Germinal center (tissue), 1 donor: Measurements from ENCODE around the gene ZNF831.

ENCODE experiments used
- DNase-seq: peaks from one replicate; pipeline ENCODE4 v3.0.0; 2012; ENCODE audit warnings: mixed read lengths, low spot score

The ZNF831 gene

DNA sequence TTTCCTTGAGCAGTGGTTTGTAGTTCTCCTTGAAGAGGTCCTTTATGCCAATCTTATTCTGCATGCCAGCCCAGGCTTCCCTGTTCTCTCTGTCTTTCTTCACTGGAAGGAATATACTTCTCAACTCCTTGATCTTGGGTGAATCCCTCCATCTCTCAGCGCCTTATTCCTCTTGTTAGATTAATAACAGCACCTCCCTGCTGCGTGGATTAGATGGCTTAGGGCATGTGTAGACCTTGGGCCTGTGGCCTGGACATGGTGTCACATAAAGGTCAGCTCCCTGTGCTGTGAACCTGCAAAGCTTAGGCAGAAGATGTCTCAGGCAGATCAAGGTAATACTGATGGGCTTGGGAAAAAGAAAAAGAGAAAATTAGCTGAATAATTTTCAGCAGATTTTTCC is 18.3 kb downstream of the ZNF831 start:
- no peak for DNase-seq

DNA sequence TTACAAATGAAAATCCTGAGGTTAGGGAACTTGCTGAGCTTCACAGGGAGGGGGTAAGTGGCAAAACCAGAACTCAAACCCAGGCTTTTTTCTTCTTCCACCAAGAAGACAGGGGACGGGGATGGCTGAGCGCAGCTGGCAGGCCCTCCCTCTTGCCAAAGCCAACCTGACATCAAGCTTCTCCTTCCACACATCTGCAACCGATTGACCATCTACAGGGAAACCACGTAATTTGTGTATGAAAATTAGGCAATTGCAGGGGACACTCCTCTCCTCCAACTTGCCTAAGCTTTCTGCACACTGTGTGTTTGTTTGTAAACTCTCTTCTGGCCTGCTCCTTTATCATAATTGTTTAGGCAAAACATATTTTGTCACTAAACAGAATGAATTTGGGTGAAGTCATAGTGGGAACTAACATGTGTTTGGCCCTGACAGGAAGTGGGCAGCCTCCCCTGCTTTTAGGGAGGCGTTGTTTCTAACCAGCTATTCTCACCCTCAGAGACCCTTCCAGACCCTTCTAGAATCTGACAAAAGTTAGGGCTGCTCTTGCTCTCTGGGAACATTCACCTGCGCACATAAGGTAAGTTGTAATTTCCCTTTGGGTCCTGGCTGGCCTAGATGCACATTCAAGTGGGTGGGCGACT is 18.9 kb downstream of the ZNF831 start:
- peak; percentile 71 for DNase-seq

DNA sequence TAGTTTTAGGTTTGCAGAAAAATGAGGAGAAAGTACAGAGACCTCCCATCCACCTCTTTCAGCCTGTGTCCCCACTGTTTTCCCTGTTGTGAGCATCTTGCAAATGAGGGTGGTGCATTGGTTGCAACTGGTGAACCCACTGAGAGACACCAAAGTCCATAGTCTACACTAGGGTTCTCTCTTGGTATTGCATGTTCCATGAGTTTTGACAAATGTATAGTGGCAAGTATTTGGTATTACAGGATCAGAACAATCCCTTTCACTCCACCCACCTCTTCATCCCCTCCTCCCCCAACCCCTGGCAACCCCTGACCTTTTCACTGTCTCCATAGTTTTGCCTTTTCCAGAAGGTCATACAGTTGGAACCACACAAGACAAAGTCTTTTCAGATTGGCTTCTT is 20.1 kb downstream of the ZNF831 start:
- DNase-seq: no peak

DNA sequence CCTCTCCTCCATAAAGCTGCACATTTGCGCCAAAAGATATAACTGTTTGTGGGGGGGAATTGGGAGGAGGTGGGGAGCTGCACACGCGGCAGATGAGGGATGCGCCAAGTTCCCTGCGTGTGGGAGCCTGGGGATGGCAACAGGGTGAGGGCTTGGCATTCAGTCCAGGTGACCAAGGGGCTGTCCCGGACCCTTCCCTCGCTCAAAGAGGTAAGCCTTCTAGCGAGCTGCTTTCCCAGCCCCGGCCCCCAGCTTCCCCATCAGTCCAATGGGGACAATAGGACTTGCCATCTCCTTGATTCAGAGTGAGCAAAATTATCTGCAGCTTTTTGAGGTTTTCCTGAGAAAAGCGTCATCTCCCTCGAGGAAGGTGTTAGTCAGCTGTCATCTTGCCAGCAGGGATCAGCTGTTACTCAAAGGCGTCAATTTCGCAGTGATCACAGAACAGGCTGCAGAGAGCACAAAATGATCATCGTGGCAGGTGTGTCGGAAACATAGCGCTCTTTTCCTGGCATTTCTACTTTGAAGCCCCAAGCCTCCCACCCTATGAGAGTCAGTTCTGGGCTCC is 21.3 kb downstream of the ZNF831 start:
- no peak for DNase-seq

DNA sequence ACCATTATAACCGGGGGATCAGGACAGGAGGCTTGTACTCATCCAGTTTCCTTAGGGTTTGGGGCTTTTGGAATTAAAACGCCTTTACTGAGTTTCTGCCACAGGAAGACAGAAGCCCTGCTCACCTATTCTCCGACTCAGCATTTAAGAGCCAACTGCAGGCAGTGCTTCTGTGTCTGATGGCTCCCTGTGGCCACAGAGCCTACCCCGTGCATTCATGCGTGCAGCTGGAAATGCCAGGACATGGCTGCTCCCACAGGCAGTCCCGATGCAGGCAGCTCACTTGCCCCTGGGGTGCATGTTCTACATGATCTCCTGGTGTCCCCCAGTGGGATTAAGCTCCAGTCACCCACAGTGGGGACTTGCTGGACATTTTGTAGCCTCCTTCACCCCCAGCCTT is 22.2 kb downstream of the ZNF831 start:
- no peak for DNase-seq

DNA sequence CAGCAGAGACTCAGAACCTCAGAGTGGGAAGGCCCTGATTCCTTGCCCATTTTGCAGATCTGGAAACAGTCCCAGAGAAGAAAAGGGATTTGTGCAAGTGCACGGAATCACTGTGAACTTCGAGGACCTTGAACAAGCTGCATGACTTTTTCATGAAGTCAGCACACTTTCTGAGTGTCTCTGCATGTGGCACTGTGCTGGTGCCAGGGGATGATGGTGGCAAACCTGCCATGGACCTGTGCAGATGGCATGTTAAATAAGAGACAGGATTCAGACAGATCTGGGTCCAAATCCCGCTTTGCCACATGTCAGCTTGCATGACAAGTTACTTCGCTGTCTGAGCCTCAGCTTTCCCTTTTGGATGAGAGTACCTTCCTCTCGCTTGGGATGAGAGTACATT is 26.8 kb downstream of the ZNF831 start:
- no peak for DNase-seq

DNA sequence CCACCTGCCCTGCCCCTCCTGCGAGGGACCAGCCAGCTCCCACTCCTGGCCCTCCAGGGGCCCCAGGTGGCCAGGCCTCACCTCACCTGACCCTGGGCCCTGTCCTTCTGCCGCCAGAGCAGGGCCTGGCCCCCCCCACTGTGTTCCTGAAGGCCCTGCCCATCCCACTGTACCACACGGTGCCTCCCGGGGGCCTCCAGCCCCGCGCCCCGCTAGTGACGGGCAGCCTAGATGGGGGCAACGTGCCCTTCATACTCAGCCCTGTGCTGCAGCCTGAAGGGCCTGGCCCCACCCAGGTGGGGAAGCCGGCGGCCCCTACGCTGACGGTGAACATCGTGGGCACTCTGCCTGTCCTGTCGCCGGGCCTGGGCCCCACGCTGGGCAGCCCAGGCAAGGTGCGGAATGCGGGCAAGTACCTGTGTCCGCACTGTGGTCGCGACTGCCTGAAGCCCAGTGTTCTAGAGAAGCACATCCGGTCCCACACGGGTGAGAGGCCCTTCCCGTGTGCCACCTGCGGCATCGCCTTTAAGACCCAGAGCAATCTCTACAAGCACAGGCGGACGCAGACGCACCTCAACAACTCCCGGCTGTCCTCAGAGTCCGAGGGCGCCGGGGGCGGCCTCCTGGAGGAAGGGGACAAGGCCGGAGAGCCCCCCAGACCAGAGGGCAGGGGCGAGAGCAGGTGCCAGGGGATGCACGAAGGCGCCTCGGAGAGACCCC is 27.6 kb downstream of the ZNF831 start:
- no peak for DNase-seq

DNA sequence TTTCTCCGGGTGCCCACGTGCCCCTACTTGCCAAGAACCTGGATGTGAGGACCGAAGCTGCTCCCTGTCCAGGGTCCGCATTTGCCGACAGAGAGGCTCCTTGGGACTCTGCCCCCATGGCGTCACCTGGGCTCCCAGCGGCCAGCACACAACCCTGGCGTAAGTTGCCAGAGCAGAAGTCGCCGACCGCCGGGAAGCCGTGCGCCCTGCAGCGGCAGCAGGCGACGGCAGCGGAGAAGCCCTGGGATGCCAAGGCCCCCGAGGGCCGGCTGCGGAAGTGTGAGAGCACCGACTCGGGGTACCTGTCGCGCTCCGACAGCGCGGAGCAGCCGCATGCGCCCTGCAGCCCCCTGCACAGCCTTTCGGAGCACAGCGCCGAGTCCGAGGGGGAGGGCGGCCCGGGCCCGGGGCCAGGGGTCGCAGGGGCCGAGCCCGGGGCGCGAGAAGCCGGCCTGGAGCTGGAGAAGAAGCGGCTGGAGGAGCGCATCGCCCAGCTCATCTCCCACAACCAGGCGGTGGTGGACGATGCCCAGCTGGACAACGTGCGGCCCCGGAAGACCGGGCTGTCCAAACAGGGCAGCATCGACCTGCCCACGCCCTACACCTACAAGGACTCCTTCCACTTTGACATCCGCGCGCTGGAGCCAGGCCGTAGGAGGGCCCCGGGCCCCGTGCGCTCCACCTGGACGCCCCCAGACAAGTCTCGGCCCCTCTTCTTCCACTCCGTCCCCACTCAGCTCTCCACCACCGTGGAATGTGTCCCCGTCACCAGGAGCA is 28.3 kb downstream of the ZNF831 start:
- DNase-seq: no peak

DNA sequence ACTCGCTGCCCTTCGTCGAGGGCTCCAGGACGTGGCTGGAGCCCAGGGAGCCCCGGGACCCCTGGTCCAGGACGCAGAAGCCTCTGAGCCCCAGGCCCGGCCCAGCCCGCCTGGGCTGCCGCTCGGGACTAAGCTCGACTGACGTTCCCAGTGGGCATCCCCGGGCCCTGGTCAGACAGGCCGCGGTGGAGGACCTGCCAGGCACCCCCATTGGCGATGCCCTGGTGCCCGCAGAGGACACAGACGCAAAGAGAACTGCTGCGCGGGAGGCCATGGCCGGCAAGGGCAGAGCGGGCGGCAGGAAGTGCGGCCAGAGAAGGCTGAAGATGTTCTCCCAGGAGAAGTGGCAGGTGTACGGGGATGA is 28.9 kb downstream of the ZNF831 start:
- no peak for DNase-seq

DNA sequence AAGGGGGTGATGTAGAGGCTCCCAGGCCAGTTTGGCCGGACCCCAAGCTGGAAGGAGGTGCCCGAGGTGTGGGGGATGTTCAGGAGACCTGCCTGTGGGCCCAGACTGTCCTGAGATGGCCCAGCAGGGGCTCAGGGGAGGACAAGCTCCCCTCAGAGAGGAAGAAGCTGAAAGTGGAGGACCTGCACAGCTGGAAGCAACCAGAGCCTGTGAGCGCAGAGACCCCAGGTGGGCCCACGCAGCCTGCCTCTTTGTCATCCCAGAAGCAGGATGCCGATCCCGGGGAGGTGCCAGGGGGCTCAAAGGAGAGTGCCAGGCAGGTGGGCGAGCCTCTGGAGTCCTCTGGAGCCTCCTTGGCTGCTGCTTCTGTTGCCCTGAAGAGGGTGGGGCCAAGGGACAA is 29.7 kb downstream of the ZNF831 start:
- no peak for DNase-seq

DNA sequence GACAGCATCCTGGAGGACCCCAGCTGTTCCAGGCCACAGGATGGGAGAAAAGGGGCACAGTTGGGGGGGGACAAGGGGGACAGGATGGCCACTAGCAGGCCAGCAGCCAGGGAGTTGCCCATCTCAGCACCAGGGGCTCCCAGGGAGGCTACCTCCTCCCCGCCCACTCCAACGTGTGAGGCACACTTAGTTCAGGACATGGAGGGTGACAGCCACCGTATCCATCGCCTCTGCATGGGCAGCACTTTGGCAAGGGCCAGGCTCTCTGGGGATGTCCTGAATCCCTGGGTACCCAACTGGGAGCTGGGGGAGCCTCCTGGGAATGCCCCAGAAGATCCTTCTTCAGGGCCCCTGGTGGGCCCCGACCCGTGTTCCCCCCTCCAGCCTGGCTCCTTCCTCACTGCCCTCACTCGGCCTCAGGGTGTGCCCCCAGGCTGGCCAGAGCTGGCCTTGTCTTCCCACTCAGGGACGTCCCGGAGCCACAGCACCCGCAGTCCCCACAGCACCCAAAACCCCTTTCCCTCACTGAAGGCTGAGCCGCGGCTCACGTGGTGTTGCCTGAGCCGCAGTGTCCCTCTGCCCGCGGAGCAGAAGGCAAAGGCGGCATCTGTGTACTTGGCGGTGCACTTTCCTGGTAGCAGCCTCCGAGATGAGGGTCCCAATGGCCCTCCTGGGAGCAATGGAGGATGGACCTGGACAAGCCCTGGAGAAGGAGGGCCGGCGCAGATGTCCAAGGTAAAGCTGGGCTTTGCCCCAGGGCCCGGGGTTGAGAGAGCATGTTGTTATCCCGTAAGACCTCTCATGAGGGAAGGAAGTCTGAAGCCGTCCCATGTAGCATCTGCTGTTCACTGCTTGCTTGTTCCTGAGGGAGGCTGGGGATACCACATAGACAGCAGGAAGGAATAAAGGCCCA is 30.7 kb downstream of the ZNF831 start:
- DNase-seq: no peak

DNA sequence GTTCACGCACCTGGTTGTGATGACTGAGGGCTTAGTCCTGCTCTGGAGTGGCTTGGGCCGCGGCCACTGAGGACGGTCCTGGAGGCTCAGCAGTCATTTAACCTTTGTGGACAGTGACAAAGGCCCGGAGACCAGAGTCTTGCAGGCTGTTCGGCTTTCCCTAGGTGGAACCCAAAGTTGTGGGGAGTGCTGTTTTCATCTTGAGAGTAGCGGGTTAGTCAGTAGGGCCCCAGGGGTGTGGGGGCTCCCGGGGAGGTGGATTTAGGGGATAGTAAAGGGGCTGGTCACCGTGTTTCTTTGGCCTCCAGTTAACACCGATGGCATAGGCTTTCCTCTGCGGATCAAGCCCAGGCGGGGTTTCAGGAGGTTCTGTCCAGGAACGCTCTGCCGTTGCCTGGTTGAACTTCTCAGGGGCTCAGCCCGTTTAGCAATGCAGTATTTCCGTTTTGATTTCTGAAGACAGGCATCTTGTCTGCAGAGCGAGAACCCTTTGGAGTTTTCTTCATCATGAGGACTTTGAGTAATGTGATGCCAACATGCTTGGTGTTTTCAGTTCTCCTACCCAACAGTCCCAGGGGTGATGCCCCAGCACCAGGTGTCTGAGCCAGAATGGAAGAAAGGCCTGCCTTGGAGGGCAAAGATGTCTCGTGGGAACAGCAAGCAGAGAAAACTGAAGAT is 31.8 kb downstream of the ZNF831 start:
- no peak for DNase-seq

DNA sequence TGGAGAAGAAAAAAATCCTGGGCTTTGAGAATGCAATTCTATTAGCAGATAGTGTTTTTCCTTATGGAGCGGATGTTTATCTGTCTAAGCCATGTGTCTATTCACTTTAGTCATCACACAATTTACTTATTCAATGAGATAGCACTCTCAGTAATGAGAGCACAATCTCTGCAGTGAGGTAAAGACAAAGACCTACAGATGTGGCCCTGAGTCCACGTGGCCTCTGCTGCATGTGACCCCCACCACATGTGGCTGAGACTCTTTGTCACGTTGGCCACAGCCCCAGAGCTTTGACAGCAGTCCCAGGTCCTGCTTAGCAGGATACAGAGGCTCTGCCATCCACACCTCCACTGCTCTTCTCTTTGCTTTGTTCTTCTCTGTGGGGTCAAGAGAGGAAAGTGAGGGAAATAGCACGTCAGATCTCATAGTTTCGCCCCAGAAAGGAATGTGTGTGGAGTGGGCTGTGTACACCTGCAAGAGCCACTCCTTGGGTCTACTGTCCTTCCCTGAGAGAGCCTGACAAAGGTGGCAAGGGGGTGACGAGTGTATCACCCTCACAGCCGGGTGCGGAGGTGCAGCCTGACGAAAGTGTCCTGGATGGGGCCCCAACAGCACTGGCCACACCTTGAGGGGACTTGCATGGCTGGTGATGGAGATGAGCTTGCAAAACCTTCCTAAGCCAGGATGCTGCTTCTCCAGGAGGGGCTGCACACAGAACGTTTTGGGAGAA is 40.7 kb downstream of the ZNF831 start:
- DNase-seq: no peak

DNA sequence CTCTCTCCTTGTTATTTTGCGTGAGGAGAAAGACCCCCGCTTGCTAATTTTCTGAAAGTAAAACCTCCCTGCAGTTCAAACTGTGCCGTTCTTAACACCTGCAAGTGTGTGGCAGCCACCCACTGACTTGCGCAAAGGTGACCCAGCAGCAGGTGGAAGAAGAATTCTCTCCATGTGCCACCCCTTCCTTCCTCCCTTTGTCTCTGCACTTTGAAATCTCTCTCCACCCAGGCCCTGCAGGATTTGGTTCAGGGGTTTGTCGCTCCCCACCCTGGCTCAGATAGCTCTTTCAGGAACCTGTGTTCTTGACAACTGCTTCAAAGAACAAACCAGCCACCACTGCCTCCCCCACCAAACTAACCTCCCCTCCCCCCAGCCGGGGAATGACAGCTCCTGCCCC is 41.4 kb downstream of the ZNF831 start:
- DNase-seq: no peak

DNA sequence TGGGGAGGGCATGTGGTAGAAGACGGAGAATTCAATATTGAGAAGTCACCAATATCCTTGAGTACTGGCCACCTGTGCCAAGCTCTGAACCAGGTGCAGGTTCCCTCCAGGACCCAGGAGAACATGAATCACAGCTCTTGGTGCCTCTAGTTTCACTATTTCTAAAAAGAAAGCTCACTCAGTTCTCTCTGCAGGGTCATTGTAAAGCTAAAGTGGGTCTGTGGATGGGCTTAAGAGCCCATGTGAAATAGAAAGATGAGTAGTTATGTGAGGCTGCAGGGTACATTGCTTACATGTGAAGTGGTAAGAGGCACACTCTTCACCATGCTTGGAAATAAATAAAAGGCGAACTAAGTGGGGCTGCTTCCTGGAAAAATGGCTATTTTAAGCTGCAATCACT is 43.6 kb downstream of the ZNF831 start:
- no peak for DNase-seq

DNA sequence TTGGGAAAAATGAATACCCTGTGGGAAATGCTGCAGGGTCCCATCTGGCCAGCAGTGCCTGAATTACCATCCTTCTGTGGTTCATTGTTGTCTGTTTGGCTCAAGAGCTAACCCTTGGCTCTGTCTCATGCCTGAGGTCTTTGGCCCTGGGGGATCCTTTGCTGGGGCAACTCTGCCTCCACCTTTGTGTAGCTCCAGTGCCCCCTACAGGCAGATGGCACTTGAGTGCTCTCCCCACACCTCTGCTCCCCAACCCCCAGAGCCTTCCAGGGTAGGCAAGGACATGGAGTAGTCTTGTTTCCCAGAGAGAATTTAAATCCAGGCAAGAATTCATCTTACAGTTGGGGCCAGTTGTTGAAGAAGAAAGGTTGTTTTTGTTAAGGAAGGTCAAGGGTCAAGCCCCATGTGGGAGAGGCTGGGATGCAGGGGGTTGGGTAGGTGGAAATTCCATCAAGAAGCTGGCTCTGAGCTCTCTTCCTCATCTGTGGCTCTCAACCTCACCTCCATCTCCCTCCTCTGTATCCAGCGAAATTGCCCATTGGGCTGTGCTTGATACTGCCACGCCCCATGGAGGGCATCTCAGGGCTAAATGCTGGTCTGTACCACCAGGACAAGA is 44.2 kb downstream of the ZNF831 start:
- peak; percentile 87 for DNase-seq

DNA sequence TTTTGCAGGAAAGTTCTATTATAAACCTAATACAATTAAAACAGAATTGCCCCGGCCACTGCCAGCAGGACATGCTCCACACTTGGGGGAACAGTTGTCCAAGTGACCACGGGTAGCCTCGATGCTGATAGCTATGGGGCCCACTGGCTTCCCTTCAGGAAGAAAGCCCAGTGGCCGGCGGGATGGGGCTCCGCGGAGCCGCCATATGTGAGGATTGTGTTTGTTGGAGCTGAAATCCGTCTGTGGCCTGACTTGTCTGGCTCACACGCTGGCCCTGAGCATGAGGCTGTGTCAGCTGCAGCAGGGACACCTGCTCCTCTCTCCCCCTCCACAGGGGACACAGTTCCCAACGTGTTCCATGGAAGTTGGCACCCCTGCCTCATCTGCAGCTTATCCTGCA is 46.6 kb downstream of the ZNF831 start:
- DNase-seq: no peak

DNA sequence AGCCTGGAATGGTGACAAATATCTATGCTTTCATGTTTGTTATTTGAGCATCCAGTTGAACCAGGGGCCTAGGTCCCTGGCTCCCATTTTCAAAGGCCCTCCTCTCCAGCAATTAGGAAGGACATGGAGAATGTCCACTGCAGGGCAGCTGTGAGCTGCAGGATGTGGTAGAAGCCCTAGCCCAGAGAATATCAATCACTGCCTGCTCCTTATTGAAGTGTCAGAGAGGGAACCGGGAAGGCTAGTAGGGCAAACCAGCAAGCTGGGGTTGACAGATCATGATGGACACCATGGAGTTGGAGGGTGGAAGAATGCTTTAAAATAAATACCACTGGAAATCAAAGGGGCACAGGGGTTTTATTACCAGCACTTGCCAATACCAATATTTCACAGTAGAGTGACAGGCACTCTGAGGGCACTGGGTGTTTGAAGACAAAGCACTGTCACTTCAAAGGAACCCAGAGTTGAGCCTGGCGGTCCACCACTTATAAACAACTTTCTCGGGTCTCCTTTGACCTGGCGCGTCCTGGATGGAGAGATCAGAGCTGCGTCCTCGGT is 47.7 kb downstream of the ZNF831 start:
- no peak for DNase-seq

DNA sequence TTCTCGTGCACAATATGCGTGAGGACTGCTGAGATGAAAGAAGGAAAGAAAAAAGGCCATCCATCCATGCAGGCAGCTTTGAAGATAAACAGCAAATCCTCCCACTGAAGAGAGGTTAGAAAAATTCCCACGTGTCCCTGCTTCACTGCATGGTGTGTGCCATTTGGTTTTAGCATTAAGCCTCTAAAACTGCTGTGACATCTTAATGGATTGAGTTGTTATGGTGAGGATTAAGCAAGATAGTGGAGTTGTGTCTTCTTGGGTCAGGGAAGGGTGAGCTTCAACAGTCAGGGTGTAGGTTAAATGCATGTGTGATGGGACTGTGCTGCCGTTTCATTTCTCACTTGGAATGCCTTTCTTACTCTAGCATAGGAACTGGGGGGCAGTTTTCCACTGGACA is 50.5 kb downstream of the ZNF831 start:
- DNase-seq: no peak
